Thymus (tissue), 11 donors: Measurements from ENCODE around the gene TRIOBP. TPM values are rescaled to one million over a fixed set of nuclear protein-coding genes. Genes with fewer than 3 reads are reported as not detected.

ENCODE experiments used
- DNase-seq, 9 donors: peaks; one replicate each; pipeline ENCODE4 v3.0.0-alpha.2; 2013; ENCODE audit warnings: low spot score in 9 of 9, low read depth in 6 of 9, missing footprints in 1 of 9
- H3K27ac ChIP-seq, 2 donors: one replicate each; pipeline ENCODE4 v1.5.1; 2013; ENCODE audit warnings: control low read depth in 1 of 2, low read depth in 1 of 2, low read length in 1 of 2, mild to moderate bottlenecking in 1 of 2, moderate library complexity in 1 of 2
- H3K27me3 ChIP-seq, 2 donors: one replicate each; pipeline ENCODE4 v1.5.1; 2013; ENCODE audit warnings: low read length in 1 of 2; ENCODE audit not compliant: control insufficient read depth in 2 of 2, insufficient read depth in 1 of 2
- H3K36me3 ChIP-seq, 2 donors: one replicate each; pipeline ENCODE4 v1.5.1; 2013; ENCODE audit warnings: low read length in 1 of 2, mild to moderate bottlenecking in 1 of 2, moderate library complexity in 1 of 2; ENCODE audit not compliant: control insufficient read depth in 2 of 2, insufficient read depth in 2 of 2
- H3K4me1 ChIP-seq, 2 donors: one replicate each; pipeline ENCODE4 v1.5.1; 2013; ENCODE audit warnings: low read length in 2 of 2; ENCODE audit not compliant: control insufficient read depth in 2 of 2, insufficient read depth in 2 of 2
- H3K4me3 ChIP-seq, 2 donors: one replicate each; pipeline ENCODE4 v1.5.1; 2013; ENCODE audit warnings: low read length in 2 of 2, control low read depth in 1 of 2, mild to moderate bottlenecking in 1 of 2
- H3K9me3 ChIP-seq, 2 donors: one replicate each; pipeline ENCODE4 v1.5.1; 2013; ENCODE audit warnings: low read length in 1 of 2, mild to moderate bottlenecking in 1 of 2; ENCODE audit not compliant: control insufficient read depth in 2 of 2, insufficient read depth in 1 of 2
- whole genome bisulfite sequencing: extraction: QIAGEN DNeasy Blood & Tissue Kit; methylation state at CpG from one replicate; pipeline ENCODE4 v1.1.7; 2013; 5-methylcytosine and 5-hydroxymethylcytosine counted together
- polyA plus RNA-seq: library from polyadenylated mRNA; stranded (reverse); fragments of 200-250 nt; gene quantifications from one replicate; pipeline ENCODE4 v1.2.3, GENCODE V29; 2013
- total RNA-seq: library from RNA; stranded (reverse); fragments of 120-200 nt; gene quantifications from one replicate; pipeline ENCODE4 v1.2.4, GENCODE V29; 2013
- donor health status: healthy.

Gene TRIOBP
- total and polyA plus RNA-seq, 2 donors: 19.5 to 29.8 TPM

DNA sequence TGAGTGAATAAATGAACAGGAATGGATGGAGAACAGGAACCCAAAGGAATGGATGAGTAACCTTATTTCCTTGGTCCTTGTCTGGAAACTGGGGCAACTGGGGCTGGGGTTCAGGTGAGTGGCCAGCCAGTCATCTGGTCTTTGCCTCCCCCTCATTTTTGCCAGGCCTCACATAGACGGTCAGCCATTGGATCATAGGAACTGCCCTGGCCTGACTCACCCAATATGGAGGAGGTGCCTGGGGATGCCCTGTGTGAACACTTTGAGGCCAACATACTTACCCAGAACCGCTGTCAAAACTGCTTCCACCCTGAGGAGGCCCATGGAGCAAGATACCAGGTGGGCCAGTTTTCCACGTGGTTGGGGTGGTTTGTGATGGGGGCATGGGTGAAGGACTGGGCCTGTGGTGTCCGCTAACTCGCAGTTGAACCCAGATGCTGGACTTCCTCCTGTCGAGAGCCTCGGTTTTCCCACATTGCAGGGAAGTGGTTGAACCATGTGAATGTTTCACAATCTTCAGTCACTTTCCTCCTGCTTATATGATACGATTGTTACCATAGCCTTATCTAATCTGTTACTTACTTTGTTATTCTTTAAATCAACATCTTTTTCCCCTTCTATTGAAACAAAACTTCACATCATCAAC is 4.4 kb downstream of the TRIOBP start:
- Histone ChIP-seq H3K4me3 (no peak overlapping the region), H3K27ac (no peak overlapping the region), H3K36me3 (no peaks in the 10 kb centered on the region), H3K4me1 (peaks cover 3 to 13% of the 10 kb centered on the region in 2 donors), H3K27me3 (no peaks in the 10 kb centered on the region), H3K9me3 (no peaks in the 10 kb centered on the region)
- 74% methylated on average over 8 of the region's 8 CpGs for WGBS
- no peak for DNase-seq

DNA sequence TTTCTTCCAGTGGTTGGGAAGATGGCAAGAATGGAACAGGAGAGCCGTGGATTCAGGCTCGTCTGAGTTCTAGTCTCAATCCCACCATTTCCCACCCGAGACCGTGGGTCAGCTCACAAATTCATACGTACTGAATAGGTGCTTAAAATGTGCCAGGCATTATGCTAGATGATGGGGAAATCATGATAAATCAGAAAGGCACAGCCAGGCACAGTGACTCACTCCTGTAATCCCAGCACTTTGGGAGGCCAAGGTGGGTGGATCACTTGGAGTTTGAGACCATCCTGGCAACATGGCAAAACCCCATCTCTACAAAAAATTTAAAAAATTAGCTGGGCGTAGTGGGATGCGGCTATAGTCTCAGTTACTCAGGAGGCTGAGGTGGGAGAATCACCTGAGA is 7.1 kb downstream of the TRIOBP start:
- no peak for DNase-seq

DNA sequence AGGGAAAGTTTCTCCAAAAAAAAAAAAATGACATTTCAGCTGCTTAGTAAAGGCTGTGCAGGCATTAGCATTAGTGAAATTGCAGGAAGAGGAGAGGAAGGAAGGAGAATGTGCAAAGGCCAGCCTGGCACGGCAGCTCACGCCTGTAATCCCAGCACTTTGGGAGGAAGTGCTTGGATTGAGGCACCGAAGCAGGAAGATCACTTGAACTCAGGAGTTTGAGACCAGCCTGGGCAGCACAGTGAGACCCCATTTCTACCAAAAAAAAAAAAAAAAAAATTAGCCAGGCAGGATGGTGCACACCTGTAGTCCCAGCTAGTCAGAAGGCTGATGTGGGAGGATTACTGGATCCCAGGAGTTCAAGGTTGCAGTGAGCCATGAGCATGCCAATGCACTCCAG is 7.8 kb downstream of the TRIOBP start:
- no peak overlapping the region for H3K27ac ChIP-seq
- H3K4me1 ChIP-seq: no peaks in the 10 kb centered on the region
- H3K9me3 ChIP-seq: peaks cover 0 to 3% of the 10 kb centered on the region in 2 donors
- H3K36me3 ChIP-seq: no peaks in the 10 kb centered on the region
- no peak for DNase-seq
- H3K4me3 ChIP-seq: no peak overlapping the region
- WGBS: 92% methylated on average over 3 of the region's 3 CpGs
- H3K27me3 ChIP-seq: no peaks in the 10 kb centered on the region

More for the DNA sequence above, 7.1 kb downstream of the TRIOBP start:
- Histone ChIP-seq H3K4me3 (no peak overlapping the region), H3K36me3 (no peaks in the 10 kb centered on the region), H3K27ac (no peak overlapping the region), H3K4me1 (no peaks in the 10 kb centered on the region), H3K27me3 (no peaks in the 10 kb centered on the region), H3K9me3 (peaks cover 0 to 3% of the 10 kb centered on the region in 2 donors)
- WGBS: 92% methylated on average over 7 of the region's 7 CpGs

DNA sequence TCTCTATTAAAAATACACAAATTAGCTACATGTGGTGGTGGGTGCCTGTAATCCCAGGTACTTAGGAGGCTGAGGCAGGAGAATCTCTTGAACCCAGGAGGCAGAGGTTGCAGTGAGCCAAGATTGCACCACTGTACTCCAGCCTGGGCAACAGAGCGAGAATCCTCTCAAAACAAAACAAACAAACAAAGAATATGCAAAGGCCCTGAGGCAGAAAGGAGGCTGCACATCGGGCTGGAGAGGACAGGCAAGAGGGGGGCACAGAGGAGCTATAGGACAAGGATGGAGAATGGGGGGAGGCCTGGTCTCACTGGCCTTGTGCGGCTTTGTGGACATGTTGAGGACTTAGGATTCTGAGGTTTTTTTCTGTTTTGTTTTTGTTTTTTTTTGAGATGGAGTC is 8.4 kb downstream of the TRIOBP start:
- WGBS: 96% methylated on average over 3 of the region's 3 CpGs
- no peaks in the 10 kb centered on the region for H3K4me1 ChIP-seq
- peaks cover 0 to 3% of the 10 kb centered on the region in 2 donors for H3K9me3 ChIP-seq
- H3K27ac ChIP-seq: no peak overlapping the region
- DNase-seq: no peak
- H3K4me3 ChIP-seq: no peak overlapping the region
- no peaks in the 10 kb centered on the region for H3K27me3 ChIP-seq
- no peaks in the 10 kb centered on the region for H3K36me3 ChIP-seq

DNA sequence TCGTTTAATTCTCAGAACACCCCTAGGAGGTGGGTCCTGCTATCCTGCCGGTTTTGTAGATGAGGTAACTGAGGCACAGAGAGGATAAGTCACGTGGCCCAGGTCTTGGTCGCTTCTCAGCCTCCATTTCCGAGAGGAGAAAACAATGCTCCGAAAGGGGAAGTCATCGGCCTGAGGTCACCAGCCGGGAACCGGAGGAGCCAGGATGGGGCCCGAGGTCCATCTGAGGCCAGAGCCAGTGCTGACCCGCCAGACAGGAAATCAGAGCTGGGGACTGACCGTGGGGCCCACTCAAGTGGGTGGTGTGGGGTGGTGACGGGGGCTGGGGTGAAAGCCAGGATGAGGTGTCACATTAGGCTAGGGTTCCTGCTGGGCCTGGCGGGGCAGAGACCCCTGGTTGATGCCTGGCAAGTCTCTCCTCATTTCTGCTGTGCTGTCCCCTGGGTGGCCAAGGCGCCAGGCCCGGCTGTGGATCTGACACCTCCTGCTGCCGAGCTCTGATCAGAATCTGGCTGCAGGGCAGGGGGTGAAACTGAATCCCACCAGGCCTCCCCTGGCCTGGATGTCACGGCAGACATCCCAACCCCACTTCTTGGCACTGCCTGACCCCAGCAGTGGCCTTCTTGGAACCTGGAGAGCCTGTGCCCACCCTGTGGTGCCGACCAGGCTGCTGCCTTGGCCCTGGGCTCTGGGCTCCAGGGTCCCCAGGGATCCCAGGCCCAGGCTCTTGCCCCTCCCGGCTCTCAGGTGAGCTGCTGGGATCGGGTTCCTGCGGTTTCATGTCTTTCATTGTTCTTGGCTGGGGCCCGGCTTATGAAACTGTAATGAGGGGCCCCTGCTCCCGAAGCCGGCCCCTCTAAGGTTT is 12.0 kb downstream of the TRIOBP start:
- H3K36me3 ChIP-seq: no peaks in the 10 kb centered on the region
- H3K27me3 ChIP-seq: no peaks in the 10 kb centered on the region
- no peaks in the 10 kb centered on the region for H3K4me1 ChIP-seq
- no peak overlapping the region for H3K4me3 ChIP-seq
- 80% methylated on average over 25 of the region's 25 CpGs for WGBS
- no peak for DNase-seq
- H3K27ac ChIP-seq: no peak overlapping the region
- peaks cover 0 to 3% of the 10 kb centered on the region in 2 donors for H3K9me3 ChIP-seq

DNA sequence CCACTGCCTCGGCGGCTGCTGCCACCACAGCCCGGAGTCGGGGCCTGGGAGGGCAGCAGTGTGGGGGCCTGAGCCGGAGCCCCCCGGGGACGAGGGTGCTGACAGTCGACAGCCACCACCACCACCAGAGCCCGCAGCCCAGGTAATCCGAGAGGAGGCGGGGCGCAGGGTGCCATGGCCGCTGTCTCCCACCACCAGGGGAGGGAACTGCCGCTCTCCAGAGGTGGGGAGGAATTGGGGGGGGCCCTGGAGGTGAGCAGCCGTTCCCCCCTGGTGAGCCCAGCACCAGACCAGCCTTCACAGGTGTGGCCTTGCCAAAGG is 12.6 kb downstream of the TRIOBP start:
- DNase-seq: no peak
- Histone ChIP-seq H3K27me3 (no peaks in the 10 kb centered on the region), H3K4me1 (no peaks in the 10 kb centered on the region), H3K4me3 (no peak overlapping the region), H3K36me3 (no peaks in the 10 kb centered on the region), H3K9me3 (peaks cover 0 to 3% of the 10 kb centered on the region in 2 donors), H3K27ac (no peak overlapping the region)
- WGBS: 98% methylated on average over 15 of the region's 15 CpGs

DNA sequence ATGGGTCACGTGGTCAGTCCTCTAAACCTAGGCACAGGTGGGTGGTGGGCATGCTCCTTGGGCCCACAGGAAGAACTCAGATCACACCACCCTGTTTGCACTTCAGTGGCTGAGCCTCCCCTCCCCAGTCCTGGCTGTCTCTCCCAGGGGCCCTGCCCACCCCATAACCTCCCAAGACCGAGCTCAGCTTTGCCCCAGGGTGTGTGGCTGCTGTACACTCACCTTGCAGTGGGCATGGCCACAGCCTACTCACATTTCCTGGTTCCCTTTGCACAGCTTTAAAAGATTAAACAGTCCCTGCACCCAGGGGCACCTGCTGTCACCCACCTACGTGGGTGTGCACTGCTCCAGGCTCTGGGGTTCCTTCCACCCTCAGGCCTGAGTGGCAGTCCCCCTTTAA is 13.8 kb downstream of the TRIOBP start:
- Histone ChIP-seq H3K9me3 (peaks cover 0 to 3% of the 10 kb centered on the region in 2 donors), H3K4me3 (no peak overlapping the region), H3K27ac (no peak overlapping the region), H3K27me3 (no peaks in the 10 kb centered on the region), H3K36me3 (no peaks in the 10 kb centered on the region), H3K4me1 (no peaks in the 10 kb centered on the region)
- WGBS: 90% methylated on average over 3 of the region's 3 CpGs
- no peak for DNase-seq

DNA sequence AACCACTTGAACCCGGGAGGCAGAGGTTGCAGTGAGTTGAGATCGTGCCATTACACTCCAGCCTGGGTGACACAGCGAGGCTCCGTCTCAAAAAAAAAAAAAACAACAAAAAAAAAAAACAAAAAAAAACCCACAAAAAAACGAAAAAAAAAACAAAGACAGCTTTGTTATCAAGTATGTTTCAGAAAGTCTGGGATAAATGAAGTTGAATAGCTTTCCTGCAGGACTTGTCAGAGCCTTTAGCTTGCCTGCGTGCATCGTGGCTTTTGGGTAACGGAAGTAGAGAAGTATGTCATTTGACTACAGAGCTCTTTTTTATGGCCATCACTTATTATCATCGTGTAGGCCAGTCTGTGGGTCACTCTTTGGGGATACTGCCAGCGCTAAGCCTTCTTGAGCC is 14.6 kb downstream of the TRIOBP start:
- no peaks in the 10 kb centered on the region for H3K36me3 ChIP-seq
- no peak overlapping the region for H3K27ac ChIP-seq
- 95% methylated on average over 10 of the region's 10 CpGs for WGBS
- no peak overlapping the region for H3K4me3 ChIP-seq
- no peak for DNase-seq
- no peaks in the 10 kb centered on the region for H3K4me1 ChIP-seq
- peaks cover 0 to 1% of the 10 kb centered on the region in 2 donors for H3K9me3 ChIP-seq
- H3K27me3 ChIP-seq: no peaks in the 10 kb centered on the region

DNA sequence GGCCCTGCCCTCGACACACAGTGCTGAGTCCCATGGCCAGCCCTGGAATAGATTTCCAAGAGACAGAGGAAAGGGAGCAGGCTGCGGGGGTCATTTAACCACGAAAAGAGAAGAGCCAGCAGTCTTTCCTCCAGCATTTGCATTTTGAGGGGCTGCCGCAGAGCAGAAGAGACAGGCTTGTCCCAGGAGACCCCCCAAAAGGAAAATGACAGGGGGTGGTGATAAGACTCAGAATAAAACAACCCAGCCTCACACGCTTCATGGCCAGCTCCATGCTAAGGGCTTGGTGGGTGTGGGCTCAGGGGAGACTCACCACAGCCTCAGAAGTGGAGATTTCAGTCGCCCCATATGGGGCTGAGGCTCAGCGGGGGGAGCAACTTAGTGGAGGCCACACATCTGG is 16.9 kb downstream of the TRIOBP start:
- no peak for DNase-seq

More for the DNA sequence above, 16.9 kb downstream of the TRIOBP start:
- H3K4me3 ChIP-seq: no peak overlapping the region
- no peak overlapping the region for H3K27ac ChIP-seq
- H3K9me3 ChIP-seq: no peaks in the 10 kb centered on the region
- WGBS: 97% methylated on average over 7 of the region's 7 CpGs
- H3K36me3 ChIP-seq: no peaks in the 10 kb centered on the region
- no peaks in the 10 kb centered on the region for H3K27me3 ChIP-seq
- H3K4me1 ChIP-seq: no peaks in the 10 kb centered on the region
